Medulla oblongata (tissue), 1 donor: ENCODE results near the gene MRPL9.

ENCODE experiments used
- DNase-seq: peaks from one replicate; pipeline ENCODE4 v3.0.0-alpha.2; 2015; ENCODE audit errors: extremely low spot score

The MRPL9 gene

DNA sequence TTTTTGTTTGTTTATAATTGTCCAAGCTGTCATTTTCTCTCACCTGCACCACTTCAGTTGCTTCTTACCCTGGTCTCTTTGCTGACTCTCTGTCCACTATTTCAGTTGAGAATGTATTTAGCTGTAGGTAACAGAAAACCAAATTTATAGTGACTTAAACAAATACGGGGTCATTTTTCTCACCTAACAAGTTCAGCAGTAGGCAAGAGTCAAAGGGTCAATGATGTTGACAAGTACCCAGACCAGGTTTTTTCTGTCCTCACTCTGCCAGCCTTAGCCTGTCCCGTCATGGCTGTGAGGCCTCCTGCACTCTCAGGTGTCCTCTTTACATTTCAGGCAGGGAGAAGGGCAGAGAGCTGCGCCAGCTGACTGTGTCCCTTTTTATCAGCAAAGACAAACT lies 30.2 kb downstream of the MRPL9 start:
- no peak for DNase-seq

DNA sequence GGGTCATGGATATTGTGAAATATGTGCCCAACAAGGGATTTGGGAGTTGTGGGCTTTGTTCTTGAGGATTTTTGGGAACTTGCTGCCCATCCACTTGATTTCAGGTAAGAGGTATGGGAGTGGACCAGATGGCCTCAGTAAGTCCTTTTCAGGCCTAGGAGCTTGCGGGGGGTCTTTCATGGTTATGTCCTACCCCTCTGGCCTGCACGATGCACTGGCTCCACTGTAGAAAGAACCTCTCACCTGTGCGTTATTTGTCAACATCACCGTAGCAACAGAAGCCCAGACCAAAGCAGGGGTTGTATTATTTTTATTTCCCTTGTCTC lies 33.4 kb downstream of the MRPL9 start:
- DNase-seq, result no peak

DNA sequence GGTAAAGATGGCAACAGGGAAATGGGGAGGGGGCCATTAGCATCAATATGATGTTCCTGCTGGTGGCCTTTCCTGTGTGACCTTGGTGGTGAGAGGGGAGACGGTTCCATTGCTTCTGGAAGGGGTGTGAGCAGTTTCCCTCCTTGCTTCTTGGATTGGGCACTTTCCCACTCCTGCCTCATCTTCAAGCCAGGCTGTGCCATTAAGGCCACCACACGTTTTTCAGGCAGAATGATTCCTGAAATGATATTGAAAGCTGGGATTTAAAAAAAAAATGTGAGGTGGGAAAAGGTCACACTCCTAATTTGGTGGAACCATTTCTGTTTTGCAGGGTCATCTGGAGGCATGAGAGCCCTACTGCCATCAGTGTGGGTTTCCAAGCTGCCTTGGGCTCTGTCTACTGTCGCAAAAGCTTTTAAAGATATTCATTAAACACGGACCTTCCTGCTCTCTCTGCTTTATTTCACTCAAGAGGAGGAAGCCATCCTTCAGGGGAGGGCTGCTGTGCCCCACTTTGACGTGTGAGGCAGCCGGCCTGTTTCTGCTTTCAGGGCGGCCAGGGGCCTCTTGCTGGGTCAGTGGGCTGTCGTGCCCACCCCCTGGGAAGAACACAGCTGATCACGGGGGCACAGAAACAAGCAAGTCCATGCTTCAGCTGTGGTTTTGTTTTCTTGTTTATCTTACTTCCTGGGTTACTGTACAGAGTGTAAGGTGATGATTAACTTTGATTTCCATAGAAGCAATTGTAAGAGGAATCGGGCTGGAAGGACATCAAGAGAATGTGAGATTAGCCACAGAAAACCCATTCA lies 33.9 kb downstream of the MRPL9 start:
- no peak for DNase-seq

DNA sequence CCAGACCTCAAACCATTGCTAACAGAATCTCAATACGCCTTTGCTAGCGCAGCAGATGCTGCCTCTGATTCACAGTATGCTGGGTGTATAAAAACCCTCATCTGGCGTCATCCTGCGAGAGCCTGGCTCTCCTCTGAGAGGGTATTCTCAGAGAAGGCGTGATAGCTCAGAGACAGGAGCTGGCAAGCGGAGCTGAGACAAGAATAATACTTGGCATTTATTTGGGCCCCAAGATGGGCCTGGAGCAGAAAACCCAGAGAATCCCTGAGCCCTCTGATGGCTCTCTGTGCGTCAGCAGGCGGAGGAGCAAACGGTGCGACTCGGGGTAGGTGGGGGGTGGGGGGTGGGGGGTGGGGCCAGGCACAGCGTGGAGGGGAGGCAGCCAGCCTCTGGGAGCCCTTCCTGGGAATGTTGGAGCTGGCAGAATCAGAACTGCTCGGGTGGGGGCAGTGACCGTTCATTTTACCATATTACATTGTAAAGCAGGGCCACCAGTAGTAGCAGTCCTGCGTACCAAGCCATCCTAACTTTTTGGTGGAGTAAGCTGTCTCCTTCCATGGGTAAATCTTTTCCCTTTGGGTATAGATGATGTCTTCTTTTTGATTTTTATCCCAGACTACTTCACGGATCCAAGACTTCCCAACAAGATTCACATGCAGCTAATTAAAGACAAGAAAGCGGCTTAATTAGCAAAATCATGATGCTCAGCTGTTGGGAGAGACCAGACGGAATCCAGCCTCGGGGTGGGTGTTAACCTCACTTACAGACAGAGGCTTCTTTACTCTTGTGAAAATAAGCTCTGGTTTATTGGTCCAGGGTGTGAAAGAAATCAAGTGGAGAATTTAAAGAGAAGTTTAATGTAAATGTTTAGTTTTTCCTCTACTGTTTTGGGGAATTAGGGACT lies 34.9 kb downstream of the MRPL9 start:
- DNase-seq, result peak; percentile 52

DNA sequence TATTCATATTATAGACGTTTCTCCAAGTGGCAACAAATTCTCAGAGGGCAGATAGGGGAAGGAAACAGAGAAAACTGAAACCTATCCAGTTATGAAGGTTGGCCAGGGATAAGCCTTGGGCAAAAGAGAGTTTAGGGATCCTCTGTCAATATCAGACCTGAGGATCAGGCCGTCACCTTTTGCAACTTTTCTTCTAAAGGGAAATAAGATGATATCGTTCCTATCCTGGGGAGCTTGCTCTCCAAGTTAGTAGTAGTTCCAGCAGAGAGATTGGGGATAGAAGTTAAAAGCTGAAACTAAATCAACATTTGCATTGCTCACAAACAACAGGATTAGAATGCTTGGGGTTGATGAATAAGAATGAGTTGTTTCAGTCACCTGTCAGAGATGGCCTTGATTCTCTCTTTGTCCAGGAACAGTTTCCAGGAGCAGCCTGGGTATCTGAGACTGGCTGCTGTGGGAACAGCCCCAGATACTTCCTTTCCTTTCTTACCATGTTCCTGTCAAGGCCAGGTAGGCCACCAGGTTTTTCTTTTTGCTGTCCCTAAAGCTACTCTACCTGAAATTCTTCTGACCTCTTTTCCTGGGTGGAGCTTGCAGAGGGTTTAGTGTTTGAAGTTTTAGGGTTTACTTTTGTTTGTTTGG lies 39.4 kb downstream of the MRPL9 start:
- no peak for DNase-seq

DNA sequence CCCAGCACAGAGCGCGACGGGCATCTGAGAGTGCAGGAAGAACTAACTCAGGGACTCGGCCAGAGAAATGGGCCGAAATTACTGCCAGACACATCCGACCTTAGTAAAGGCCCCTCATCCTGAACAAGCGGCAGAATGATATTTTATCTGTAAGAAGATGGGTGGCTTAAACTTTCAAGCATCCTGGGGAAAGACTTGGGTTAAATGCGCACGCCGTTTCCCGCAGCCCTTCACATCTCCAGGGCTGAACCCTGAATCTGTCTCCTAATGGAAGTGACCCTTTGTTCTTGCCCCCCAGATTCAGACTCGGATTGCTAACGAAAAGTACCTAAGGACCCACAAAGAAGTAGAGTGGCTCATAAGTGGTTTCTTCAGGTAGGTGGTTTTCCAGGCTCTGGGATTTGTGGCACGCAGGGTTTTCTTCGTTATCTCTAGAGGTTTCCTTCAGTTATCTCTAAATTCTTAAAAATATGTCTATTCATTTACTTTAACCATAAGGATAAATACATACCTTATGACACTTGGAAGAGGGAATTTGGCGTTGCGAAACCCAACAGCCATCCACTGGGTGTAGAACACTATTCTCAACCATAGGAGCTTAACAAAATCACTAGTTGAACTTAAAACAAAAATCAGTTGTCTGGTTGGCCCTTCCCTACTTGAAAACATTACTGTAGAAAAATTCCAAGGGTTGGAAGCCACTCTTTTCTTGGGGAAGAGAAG lies 41.3 kb downstream of the MRPL9 start:
- no peak for DNase-seq

DNA sequence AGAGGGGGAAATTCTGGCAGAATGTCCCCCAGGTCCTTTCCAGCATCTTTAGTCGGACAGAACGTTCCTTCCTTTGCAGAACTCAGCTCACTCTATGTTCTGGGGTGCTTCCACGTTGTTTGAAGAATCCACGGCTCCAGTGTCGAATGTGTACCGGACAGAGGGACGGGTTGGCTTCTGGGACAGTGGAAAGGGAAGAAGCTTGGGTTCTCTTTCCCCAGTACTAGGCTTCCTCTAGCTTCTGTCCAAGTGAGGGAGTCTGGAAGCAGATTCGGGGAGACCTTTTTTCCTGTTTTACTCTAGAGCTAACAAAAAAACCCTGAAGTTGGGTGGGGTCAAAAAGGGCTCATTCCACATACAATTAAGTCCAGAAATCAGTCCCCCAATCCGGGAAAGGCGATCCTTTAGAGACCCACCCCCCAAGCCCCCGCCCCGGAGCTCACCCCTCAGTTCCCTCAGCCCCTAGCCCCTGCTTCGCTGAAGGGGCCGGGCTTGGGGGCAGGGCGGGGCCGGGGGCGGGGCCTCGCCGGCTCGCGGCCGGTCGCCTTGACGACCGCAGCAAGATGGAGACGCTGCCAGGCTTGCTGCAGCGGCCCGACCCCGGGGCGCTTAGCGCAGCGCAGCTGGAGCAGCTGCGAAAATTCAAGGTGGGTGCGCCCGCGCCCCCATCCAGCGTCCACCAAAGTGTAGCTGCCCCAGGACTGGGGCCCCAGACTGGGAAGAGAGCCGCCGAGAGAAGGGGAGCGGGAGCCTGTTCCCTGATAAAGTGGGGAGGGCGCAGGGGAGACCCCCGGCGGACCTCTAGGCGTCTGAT lies 42.1 kb downstream of the MRPL9 start, which contains the start of gene RIIAD1:
Gene RIIAD1 (plus strand): TSS at position 549 of the 814 bp plus-strand sequence. CDS start 15 bp downstream, at position 564.
- DNase-seq, result peak; percentile 24

DNA sequence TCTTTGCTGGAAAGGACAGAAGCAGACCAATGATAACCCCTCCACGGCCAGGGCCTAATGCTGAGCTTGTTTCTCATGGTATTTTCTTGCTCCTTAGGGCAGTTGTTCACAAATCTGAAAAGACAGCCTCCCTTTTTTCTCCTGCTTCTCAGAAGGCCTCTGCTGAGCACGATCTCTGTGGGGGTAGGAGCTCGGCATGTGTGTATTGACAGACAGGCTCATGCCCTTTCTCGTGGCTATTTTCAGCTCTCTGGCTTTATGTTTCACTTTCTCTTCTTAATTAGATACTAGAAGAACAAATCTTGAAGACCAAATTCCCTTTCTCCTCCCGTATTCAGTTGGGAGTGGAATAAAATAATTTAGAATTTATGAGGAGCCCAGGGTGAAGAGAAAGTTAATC lies 42.7 kb downstream of the MRPL9 start:
- peak; percentile 17 for DNase-seq

DNA sequence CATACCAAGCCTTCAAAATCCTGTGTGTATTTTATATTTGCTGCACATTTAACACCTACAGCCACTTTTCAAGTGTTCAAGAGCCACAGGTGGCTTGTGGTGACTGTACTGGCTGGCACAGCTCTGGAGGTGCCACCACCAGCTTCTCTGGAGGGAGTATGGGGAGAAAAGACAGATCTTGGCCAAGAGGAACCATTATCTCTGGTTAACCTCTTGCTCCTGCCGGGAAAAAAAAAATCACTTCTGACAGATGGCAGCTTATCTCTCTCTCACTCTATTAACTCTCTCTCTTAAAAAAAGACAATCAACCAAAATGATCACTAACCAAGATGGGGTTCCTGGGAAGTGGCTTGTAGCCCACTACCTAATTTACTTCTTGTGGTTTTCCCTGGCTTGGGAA lies 43.2 kb downstream of the MRPL9 start:
- DNase-seq, result no peak

DNA sequence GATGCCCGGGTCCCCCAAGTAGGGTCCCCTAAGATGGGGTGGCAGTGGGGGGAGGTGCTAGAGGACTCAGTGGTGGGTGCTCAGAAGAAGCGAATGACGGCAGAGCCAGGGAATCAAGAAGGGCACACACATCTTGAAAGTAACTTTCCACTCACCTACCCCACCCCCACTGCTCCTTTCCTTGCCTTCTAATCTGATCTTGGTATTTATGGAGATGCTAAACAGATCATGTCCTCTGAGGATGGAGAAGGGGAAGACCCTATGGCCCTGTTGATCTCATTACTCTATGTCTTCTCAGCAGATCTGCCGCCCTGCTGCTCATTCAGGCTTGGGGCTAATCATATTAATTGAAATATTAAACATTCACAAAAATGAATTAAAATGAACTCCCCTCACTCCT lies 44.6 kb downstream of the MRPL9 start:
- no peak for DNase-seq

DNA sequence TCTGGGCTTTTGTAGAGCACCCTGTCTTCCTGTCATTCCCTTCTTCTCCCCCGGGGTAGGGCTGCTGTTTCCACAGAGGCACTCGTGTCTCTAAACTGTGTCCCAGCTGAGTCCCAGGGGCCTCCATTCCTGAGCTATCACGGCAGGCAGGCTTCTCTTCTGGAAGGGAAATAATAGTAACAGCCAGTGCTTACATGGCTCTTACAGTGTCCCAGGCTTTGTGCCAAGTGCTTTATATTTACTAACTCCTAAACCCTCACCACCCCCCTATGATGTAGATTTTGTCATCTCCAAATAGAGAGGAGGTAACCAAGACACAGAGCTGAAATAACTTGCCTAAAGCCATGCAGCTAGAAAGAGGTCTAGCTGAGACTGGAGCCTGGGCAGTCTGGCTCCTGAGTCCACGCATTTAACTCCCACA lies 45.3 kb downstream of the MRPL9 start:
- DNase-seq, result no peak

DNA sequence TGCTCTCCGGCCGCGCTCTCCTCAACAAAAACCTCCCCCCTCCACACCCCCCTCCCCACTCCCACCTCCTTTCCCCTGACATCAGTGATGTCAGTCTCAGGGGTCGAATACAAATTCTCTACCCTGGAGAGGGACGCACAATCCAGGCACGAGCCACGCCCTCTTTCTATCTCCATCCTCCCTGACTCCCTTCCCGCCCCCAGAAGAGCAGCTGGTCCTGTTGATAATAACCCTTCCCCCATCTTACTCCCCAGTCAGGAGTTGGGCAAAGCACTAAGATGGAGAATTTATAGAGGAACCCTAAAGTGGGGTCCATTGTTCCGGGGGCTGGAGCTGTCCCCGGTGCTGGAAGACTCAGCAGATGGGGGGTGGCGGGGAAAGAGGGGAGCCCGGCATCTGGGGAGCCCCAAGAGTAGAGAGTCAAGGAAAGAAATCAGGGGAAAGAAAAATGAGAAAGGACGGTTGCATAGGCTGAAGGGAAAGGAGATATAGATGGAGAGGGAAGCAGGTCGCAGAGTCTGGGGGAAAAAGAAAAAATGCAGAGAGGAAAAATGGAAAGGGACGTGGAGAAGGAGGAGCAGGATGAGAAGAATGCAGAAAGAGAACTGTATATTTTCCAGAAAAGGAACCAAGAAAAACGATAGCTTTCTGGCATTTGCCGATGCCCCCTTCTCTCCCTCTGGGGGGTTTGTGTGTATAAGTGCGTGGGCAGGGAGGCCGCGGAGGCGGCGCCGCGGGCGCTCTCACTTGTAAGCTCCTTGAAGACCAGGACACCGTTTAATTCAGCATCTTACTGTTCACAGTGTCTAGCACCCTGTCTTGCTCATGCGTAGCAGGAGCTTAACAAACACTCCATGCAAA lies 46.3 kb downstream of the MRPL9 start, which contains the start of gene CELF3:
Gene CELF3 (minus strand): TSS at position 33 of the 861 bp plus-strand sequence. CDS start 783 bp downstream, outside the sequence.
- peak; percentile 52 for DNase-seq

DNA sequence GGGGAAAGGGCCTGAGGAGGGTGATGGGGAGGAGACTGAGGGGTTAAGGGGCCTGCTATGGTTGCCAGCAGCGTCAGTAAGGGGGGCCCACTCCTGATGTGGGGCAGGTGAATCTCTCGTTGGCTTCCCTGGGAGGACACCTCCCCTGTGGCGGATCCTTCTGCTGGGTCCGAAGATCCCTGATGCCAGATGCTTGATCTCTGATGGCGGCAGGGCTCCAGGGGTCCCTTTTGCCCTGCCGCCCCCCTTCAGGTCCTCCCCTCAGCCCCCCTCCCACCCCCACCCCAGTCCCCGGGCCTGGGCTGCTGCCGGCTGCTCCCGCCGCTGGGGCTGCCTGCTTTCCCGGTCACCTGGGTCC lies 46.9 kb downstream of the MRPL9 start:
- no peak for DNase-seq

DNA sequence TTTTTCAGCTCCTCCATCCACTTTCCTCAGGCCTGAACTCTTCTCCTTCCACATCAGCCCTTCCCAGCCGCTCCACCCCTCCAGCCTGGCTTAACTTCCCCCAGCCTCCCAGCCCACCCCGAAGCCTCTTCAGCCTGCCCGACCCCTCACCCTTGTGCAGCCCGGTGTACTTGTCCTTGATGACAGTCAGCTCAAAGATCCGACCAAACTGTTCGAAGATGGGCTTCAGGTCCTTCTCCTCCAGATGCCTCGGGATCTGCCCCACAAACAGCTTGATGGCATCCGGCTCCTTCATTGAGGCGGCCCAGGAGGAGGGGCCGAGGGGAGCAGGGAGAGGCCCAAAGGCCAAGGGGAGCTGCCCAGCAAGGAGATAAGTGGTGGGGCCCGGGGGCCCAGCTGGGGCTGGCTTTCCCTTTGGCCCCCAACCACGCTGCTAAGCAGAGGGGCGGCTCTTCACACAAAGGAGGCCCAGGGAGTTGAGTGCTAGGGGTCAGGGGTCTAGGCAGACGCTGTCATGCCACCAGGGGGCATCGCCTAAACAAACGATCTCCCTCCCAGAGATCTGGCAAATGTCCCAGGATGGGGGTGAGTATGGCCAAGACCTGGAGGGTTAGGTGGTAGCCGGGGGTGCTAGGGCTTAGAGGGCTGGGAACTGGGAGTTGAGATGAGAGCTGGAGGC lies 47.4 kb downstream of the MRPL9 start:
- no peak for DNase-seq

DNA sequence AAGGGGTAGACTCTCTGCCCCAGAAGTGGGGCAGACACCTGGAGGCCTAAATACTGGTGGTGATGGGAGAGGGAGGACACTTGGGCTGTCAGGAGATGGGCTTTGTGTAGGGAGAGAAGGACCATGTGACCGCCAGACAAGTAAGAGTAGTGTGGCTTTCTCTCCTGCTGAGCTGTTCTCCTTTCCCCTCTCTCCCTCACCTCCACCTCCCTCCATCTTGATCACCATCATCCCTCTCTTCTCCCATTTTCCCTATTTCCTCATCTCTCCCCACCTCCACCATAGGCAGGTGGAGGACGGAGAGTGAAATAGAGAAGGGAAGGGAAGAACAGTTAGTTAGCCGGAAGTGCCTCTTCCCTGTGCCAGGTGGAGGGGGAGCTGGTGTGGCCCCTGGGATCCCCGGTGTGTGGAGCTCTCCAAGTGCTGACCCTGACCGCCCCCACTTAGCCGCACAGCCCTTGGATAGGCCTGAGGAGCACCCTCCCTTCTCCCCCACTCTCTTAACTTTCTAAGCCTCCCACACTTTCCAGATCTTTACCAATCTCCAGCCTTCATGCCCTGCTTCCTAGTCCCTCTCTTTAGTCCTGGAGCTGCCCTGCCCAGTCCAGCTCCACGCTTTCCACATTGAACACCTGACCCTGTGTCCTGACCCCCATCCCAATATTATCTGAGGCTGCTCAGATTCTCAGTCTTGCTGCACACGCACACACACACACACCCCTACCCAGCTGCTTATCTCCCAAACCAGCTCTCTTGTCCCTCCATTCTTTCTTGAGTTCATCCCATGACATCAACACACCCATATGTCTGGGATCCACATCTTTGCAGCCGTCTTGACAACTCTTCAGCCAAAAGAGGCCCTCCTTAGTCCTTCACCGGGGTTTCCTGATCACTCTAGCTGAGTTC lies 48.2 kb downstream of the MRPL9 start:
- no peak for DNase-seq

DNA sequence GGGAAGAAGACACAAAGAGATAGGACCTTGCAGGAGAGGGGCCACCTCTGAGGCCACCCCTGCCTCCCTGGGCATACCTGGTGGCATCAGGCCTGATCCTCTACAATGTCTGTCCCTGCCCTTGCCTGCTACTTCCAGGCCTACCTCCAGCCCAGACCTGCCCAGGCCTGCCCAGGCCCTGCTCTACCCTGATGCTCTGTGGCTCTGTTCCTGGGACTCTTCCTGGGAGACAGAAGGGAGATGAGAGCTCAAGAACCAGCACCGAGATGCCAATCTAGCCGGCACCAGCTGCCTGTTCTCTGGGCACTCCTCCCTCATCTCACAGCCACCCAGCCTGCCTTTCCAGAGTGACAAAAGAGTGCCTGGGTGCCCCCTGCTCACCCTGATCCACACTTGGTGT lies 49.4 kb downstream of the MRPL9 start:
- DNase-seq, result no peak

DNA sequence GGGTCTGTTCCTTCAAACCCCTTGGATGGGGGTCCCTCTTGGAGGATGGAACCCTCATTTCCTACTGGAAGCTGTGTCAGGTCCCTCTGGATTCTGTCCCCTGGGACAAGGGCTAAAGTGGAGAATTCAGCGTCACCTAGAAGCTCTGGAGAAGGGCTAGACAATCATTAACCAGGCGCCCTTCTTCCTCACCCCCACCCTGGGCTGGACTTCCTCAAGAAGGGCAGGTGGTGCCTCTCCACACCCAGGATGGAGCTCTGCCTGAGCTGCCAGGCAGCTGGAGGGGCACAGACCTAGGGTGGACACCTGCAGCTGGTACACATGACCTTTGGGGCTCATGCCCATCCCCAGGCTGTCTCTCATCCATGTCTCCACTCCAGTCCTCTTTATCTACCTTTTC lies 50.3 kb downstream of the MRPL9 start:
- no peak for DNase-seq

DNA sequence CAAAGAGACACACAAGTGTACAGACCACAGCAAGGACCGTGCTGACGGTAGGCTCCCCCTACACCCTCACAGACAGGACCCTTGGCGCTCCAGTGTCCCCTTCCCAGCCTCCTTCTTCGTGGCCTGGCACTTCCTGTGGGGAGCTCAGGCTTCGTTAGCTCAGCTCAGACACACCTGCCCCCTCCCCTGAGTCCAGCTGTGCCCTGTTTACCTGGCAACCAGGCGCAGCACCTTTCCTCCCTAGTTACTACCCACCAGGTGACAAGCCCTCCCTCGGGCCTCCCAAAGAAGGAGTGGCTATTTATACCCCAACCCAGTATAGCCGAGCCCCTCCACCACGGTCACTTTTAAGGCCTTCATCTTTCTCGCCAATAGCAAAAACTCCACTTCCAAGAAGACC lies 51.3 kb downstream of the MRPL9 start:
- no peak for DNase-seq
